Endothelial cell (in vitro differentiated cells): ENCODE data around the gene DGCR8. TPM values are rescaled to one million over a fixed set of nuclear protein-coding genes. Genes with fewer than 3 reads are reported as not detected.

ENCODE experiments used
- DNase-seq: peaks from one replicate; pipeline ENCODE4 v3.0.0; 2021; ENCODE audit warnings: low spot score
- H3K27ac Mint-ChIP-seq: one replicate; pipeline ENCODE4 v1.8.0; 2021; ENCODE audit warnings: mixed read lengths, inconsistent platforms; ENCODE audit not compliant: unreplicated experiment
- H3K27me3 Mint-ChIP-seq: one replicate; pipeline ENCODE4 v1.8.0; 2021; ENCODE audit warnings: mild to moderate bottlenecking, moderate library complexity, mixed read lengths, inconsistent platforms; ENCODE audit not compliant: unreplicated experiment
- H3K36me3 Mint-ChIP-seq: one replicate; pipeline ENCODE4 v1.8.0; 2021; ENCODE audit warnings: mild to moderate bottlenecking, low read depth, mixed read lengths, inconsistent platforms; ENCODE audit not compliant: unreplicated experiment
- H3K4me1 Mint-ChIP-seq: one replicate; pipeline ENCODE4 v1.8.0; 2021; ENCODE audit warnings: mild to moderate bottlenecking, mixed read lengths, inconsistent platforms; ENCODE audit not compliant: unreplicated experiment
- H3K4me3 Mint-ChIP-seq: one replicate; pipeline ENCODE4 v1.8.0; 2021; ENCODE audit warnings: mild to moderate bottlenecking, mixed read lengths, inconsistent platforms; ENCODE audit not compliant: unreplicated experiment
- H3K9me3 Mint-ChIP-seq: one replicate; pipeline ENCODE4 v1.8.0; 2021; ENCODE audit warnings: mixed read lengths, inconsistent platforms; ENCODE audit not compliant: unreplicated experiment
- total RNA-seq: library from RNA; stranded (reverse); fragmentation: NEBNext Ultra II Directional; extraction: Animal tissue kit (Norgen Biotek cat#: 25700); gene quantifications from one replicate; pipeline ENCODE4 v1.2.1, GENCODE V29; 2021; ENCODE audit not compliant: unreplicated experiment
- TF ChIP-seq, protein P1 (sequence below): fragments of 200-600 bp; sonication (generic); IDR thresholded peaks from one replicate; pipeline ENCODE4 v1.5.0; 2021; ENCODE audit warnings: antibody characterized with exemption; ENCODE audit not compliant: unreplicated experiment

The DGCR8 gene
- total RNA-seq, 1 donor from 2014 or later, result 46.6 TPM

DNA sequence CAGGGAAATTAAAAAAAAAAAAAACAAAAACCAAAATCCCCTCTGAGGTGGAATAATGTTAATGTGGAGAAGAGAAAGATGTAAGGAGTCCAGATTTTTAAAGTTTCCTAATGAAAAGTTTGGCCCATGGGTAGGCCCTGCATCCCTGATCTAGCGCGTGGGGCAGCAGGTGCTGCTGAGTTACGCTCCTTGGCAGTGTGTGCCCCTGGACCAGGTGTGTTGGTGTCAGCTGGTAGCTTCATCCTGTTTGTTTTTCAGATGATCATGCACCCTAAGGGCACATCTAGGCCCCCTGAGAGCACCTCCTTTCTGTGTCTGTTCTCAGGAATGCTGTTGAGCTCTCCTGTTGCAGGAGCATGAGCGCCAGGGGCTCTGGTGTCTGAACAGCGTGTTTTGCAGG, 6.7 kb downstream of the DGCR8 start:
- peak overlapping the region; percentile 70 for H3K4me3 Mint-ChIP-seq
- peaks cover 11% of the 10 kb centered on the region for H3K27me3 Mint-ChIP-seq
- TF ChIP-seq, protein P1, sequence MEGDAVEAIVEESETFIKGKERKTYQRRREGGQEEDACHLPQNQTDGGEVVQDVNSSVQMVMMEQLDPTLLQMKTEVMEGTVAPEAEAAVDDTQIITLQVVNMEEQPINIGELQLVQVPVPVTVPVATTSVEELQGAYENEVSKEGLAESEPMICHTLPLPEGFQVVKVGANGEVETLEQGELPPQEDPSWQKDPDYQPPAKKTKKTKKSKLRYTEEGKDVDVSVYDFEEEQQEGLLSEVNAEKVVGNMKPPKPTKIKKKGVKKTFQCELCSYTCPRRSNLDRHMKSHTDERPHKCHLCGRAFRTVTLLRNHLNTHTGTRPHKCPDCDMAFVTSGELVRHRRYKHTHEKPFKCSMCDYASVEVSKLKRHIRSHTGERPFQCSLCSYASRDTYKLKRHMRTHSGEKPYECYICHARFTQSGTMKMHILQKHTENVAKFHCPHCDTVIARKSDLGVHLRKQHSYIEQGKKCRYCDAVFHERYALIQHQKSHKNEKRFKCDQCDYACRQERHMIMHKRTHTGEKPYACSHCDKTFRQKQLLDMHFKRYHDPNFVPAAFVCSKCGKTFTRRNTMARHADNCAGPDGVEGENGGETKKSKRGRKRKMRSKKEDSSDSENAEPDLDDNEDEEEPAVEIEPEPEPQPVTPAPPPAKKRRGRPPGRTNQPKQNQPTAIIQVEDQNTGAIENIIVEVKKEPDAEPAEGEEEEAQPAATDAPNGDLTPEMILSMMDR, result no peak
- H3K4me1 Mint-ChIP-seq, result peaks cover 28% of the 10 kb centered on the region
- H3K9me3 Mint-ChIP-seq, result no peaks in the 10 kb centered on the region
- H3K27ac Mint-ChIP-seq, result peak overlapping the region; percentile 77
- DNase-seq, result no peak
- H3K36me3 Mint-ChIP-seq, result peaks cover 62% of the 10 kb centered on the region

DNA sequence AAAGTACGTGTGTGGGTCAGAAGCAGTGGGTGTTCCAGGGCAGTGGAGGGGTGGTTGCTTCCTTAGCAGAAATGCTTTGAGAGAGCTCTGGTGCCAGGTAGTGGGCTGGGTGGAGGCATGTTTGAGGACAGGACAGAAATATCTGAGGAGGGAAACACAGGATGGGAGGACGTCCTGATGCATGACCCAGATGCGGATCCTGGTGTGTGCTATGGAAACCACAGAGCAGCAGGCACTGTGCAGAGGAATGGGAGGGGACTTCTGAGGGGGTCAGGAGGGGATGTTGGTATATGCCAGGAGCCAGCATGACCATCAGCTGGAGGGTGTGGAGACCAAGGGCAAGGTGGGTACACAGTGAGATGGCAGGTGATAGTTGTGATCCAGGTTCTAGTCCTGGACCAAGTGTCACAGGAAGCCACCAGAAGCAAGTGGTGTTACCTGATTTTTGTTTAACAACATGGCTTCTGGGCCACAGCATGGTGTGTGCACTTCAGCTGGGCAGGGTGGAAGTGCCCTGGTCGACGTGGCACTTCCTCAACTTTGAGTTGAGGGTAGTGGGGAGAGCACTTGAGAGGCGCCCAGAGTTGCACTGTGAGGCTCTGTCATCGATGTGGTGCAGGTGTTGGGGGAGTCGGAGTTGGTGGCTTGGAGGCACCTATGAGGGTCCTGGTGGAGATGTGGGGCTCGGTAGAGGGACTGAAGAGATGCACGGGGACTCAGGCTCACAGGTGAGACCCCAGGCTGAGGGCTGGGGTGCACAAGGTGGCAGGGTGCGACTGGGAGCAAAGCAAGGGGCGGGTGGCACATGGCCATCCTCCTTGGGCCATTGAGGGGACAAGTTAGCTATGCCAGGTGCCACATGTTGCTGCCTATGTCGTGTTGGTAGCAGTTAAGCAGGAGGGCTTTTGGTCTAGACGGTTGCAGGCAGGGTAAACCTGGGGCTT, 7.5 kb downstream of the DGCR8 start:
- no peak for DNase-seq
- Mint-ChIP-seq H3K4me1 (peaks cover 24% of the 10 kb centered on the region), H3K36me3 (peaks cover 64% of the 10 kb centered on the region), H3K27me3 (peaks cover 13% of the 10 kb centered on the region), H3K9me3 (no peaks in the 10 kb centered on the region), H3K4me3 (peak overlapping the region; percentile 72), H3K27ac (peak overlapping the region; percentile 77)
- TF ChIP-seq, protein P1, result no peak

DNA sequence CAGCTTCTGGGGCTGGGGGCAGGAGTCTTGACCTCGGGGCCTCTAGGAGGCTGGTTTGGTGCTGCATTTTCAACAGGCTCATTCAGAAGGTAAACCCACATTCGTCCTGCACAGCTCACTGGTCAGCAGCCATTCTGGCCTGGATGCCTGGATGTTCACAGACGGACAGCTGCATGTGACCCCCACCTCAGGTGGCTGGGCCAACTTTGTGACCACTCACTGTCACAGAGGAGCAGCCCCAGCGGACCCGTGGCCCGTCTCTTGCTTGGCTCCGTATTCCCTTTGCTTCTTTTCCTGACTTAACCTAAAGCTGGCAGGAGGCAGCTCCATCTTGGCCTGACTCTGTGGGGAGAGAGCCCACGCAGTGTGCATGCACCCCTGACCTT, 8.2 kb downstream of the DGCR8 start:
- no peaks in the 10 kb centered on the region for H3K9me3 Mint-ChIP-seq
- H3K27ac Mint-ChIP-seq, result no peak overlapping the region
- H3K4me3 Mint-ChIP-seq, result no peak overlapping the region
- H3K27me3 Mint-ChIP-seq, result peaks cover 10% of the 10 kb centered on the region
- H3K36me3 Mint-ChIP-seq, result peaks cover 61% of the 10 kb centered on the region
- peaks cover 17% of the 10 kb centered on the region for H3K4me1 Mint-ChIP-seq
- TF ChIP-seq, protein P1, result no peak
- DNase-seq, result no peak

DNA sequence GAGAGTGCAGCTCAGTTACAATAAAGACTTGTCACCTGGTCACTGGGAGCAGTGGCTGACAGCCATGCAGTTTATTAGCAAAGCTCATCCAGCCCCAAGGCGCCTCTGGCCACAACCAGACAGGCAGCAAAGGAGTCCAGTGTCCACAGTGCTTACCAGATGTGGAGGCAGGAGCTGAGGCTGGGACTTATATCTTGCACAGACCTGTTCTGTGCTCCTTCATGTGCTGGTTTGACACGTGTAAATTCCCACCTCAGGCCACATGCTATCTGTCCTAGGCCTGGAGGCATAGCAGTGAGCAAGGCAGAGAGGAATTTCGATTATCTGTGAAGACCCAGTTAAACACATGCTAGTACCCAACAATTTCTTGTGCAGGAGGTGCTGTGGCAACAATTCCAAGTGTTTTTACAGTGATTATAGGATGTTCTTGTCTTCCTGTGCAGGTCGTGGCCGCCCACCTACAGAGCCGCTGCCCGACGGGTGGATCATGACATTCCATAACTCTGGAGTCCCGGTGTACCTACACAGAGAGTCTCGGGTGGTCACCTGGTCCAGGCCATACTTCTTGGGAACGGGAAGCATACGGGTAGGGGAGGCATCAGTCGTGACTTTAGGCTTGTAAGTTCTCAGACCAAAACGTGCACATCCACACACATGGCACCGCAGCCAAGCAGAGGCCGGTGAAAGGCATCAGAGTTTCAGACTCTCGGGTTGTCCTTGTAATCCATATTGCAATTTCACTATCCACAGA, 9.4 kb downstream of the DGCR8 start:
- H3K27ac Mint-ChIP-seq, result no peak overlapping the region
- H3K9me3 Mint-ChIP-seq, result no peaks in the 10 kb centered on the region
- TF ChIP-seq, protein P1, result no peak
- H3K4me3 Mint-ChIP-seq, result peak overlapping the region; percentile 59
- H3K27me3 Mint-ChIP-seq, result peaks cover 10% of the 10 kb centered on the region
- peaks cover 6% of the 10 kb centered on the region for H3K4me1 Mint-ChIP-seq
- peaks cover 68% of the 10 kb centered on the region for H3K36me3 Mint-ChIP-seq
- no peak for DNase-seq
